Uterus (tissue), 4 donors: Measurements from ENCODE around the gene FCN1. TPM values are rescaled to one million over a fixed set of nuclear protein-coding genes. Genes with fewer than 3 reads are reported as not detected.

Experiments
- DNase-seq, 2 donors: peaks; one replicate each; pipeline ENCODE4 v3.0.0-alpha.2; 2019 to 2020
- H3K27ac ChIP-seq, 2 donors: fragments of 200-600 bp; sonication (generic); 1 replicate in 1 of 2; 2 replicates in 1 of 2; pipeline ENCODE4 v1.5.1; 2016 to 2018
- H3K27me3 ChIP-seq, 2 donors: fragments of 200-600 bp; sonication (generic); one replicate each; pipeline ENCODE4 v1.5.1; 2018 to 2019; ENCODE audit warnings: control low read depth in 1 of 2
- H3K36me3 ChIP-seq, 2 donors: fragments of 200-600 bp; sonication (generic); one replicate each; pipeline ENCODE4 v1.5.1; 2019; ENCODE audit warnings: control low read depth in 1 of 2
- H3K4me1 ChIP-seq, 2 donors: fragments of 200-600 bp; sonication (generic); one replicate each; pipeline ENCODE4 v1.5.1; 2018 to 2019; ENCODE audit warnings: control low read depth in 1 of 2
- H3K4me3 ChIP-seq, 2 donors: fragments of 200-600 bp; sonication (generic); 1 replicate in 1 of 2; 2 replicates in 1 of 2; pipeline ENCODE4 v1.5.1; 2018 to 2019; ENCODE audit warnings: mild to moderate bottlenecking in 1 of 2
- H3K9me3 ChIP-seq, 2 donors: fragments of 200-600 bp; sonication (generic); one replicate each; pipeline ENCODE4 v1.5.1; 2019; ENCODE audit warnings: control low read depth in 1 of 2
- POLR2A ChIP-seq, 2 donors: fragments of 450-650 bp; IDR thresholded peaks; one replicate each; pipeline ENCODE4 v1.6.1; 2016; ENCODE audit warnings: antibody characterized with exemption in 2 of 2, mild to moderate bottlenecking in 1 of 2, moderate library complexity in 1 of 2
- intact Hi-C: fragments of 100-400 bp; cut with DNase I; formaldehyde crosslinking; loops from one replicate; pipeline ENCODE4 v1.15.1; 2023; ENCODE audit warnings: low total_unique reads
- total RNA-seq, 4 donors: library from RNA; depleted of rRNA in 3 of 4; stranded (reverse); fragments of >200 nt in 3 of 4; gene quantifications; one replicate each; pipeline versions ENCODE4 v1.1.0 to v1.2.4, GENCODE V29; 2014 to 2023
- TF ChIP-seq, protein P1 (sequence below), 4 experiments: fragments of 200-600 bp in 2 of 4; fragments of 450-650 bp in 2 of 4; sonication (generic) in 2 of 4; IDR thresholded peaks; one replicate each; pipeline ENCODE4 v1.5.1; 2016 to 2019; ENCODE audit warnings: antibody characterized with exemption in 4 of 4, mild to moderate bottlenecking in 2 of 4, moderate library complexity in 1 of 4
- donor health status: DM: yes; HTN: yes; CAD: no.

Gene FCN1
- total RNA-seq, 4 donors from 2014 or later, result 0.26 to 13.8 (median 4.4) TPM

GRCh38 chr9:134863941-134864820 lies 53.5 kb downstream of the FCN1 start:
- intact Hi-C loops, result no loop called here
- no peaks in the 10 kb centered on the region for H3K4me1 ChIP-seq
- H3K27ac ChIP-seq, result no peak overlapping the region
- H3K9me3 ChIP-seq, result no peaks in the 10 kb centered on the region
- H3K4me3 ChIP-seq, result no peak overlapping the region
- TF ChIP-seq, protein P1, sequence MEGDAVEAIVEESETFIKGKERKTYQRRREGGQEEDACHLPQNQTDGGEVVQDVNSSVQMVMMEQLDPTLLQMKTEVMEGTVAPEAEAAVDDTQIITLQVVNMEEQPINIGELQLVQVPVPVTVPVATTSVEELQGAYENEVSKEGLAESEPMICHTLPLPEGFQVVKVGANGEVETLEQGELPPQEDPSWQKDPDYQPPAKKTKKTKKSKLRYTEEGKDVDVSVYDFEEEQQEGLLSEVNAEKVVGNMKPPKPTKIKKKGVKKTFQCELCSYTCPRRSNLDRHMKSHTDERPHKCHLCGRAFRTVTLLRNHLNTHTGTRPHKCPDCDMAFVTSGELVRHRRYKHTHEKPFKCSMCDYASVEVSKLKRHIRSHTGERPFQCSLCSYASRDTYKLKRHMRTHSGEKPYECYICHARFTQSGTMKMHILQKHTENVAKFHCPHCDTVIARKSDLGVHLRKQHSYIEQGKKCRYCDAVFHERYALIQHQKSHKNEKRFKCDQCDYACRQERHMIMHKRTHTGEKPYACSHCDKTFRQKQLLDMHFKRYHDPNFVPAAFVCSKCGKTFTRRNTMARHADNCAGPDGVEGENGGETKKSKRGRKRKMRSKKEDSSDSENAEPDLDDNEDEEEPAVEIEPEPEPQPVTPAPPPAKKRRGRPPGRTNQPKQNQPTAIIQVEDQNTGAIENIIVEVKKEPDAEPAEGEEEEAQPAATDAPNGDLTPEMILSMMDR (IDR thresholded peaks at IDR 0.05), result no peak
- no peak for TF ChIP-seq POLR2A (IDR thresholded peaks at IDR 0.05)
- H3K36me3 ChIP-seq, result no peaks in the 10 kb centered on the region
- no peaks in the 10 kb centered on the region for H3K27me3 ChIP-seq
- no peak for DNase-seq

- Histone ChIP-seq H3K4me1 (no peaks in the 10 kb centered on the region), H3K27me3 (no peaks in the 10 kb centered on the region), H3K27ac (no peak overlapping the region), H3K9me3 (no peaks in the 10 kb centered on the region), H3K4me3 (no peak overlapping the region), H3K36me3 (no peaks in the 10 kb centered on the region)
- TF ChIP-seq, protein P1 (IDR thresholded peaks at IDR 0.05), result no peak
- no peak for TF ChIP-seq POLR2A (IDR thresholded peaks at IDR 0.05)
- peak in 1 of 2 donors; percentile 11 for DNase-seq
- intact Hi-C loops, result no loop called here
Measured at GRCh38 chr9:134863306-134863902, 54.3 kb downstream of the FCN1 start.

GRCh38 chr9:134861595-134862334 lies 55.9 kb downstream of the FCN1 start:
- Histone ChIP-seq H3K27me3 (no peaks in the 10 kb centered on the region), H3K4me3 (no peak overlapping the region), H3K4me1 (no peaks in the 10 kb centered on the region), H3K36me3 (no peaks in the 10 kb centered on the region), H3K27ac (no peak overlapping the region), H3K9me3 (no peaks in the 10 kb centered on the region)
- TF ChIP-seq, protein P1 (IDR thresholded peaks at IDR 0.05), result no peak
- no peak for TF ChIP-seq POLR2A (IDR thresholded peaks at IDR 0.05)
- intact Hi-C loops, result no loop called here
- no peak for DNase-seq

DNA sequence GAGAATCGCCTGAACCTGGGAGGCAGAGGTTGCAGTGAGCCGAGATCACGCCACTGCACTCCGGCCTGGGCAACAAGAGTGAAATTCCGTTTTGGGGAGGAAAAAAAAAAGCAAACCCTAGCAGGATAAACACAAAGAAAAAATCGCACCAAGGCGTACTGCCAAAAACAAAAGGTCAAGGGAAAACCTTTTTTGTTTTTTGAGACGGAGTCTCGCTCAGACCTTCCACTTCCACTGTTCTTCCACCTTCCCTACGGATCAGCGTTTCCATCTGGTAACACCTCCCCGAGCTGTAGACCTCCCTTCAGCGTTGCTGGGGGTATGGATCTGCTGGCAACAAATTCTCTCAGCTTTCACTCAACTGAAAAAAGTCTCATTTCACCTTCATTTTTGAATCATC lies 57.2 kb downstream of the FCN1 start:
- no peak for TF ChIP-seq POLR2A (IDR thresholded peaks at IDR 0.05)
- TF ChIP-seq, protein P1 (IDR thresholded peaks at IDR 0.05), result no peak
- H3K36me3 ChIP-seq, result no peaks in the 10 kb centered on the region
- H3K4me3 ChIP-seq, result no peak overlapping the region
- intact Hi-C loops, result no loop called here
- no peaks in the 10 kb centered on the region for H3K4me1 ChIP-seq
- no peaks in the 10 kb centered on the region for H3K9me3 ChIP-seq
- no peak overlapping the region for H3K27ac ChIP-seq
- no peaks in the 10 kb centered on the region for H3K27me3 ChIP-seq
- no peak for DNase-seq
